AG08395 (cell line): Measurements from ENCODE around the gene TNNI2.

Experiments used
- DNase-seq: peaks from one replicate; pipeline ENCODE4 v3.0.0; 2012; ENCODE audit warnings: mixed read lengths, low spot score

The TNNI2 gene

GRCh38 chr11:1821562-1821961 is 17.2 kb upstream of the TNNI2 start:
- no peak for DNase-seq

DNA sequence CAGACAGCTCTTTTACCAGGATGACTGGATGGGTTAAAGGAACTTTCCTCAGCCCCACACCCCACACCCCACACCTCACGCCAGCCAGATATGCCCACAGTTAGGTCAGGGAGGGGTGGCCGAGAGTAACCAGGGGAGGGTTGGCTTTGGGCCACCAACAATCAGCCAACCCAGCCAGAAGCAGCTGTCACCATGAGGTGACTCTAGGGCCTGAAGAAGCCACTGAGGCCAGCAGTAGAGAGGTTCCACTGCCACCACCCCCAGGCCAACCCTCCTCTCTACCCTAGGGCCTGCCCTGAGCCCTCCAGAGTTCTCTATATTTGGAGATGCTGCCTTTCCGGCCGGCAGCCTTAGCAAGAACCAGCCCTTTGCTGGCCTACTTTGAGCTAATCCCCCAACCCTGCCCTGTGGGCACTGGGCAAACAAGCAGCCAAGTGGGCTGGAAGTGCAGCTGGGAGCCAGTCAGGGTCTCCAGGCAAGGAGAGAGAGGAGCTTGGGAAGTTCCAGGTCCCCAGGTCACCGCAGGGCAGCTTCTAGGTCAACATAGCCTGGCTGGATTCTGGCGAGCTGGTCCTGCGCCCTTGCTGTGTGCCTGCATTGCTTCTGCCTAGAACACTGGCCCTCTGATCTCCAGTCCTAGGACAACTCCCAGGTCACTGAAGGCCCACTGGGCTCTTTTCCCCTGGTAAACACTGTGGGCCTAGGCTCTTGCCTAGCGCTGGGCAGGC is 16.0 kb upstream of the TNNI2 start:
- DNase-seq, result no peak

- no peak for DNase-seq
Measured at GRCh38 chr11:1823376-1824220, 15.2 kb upstream of the TNNI2 start.

DNA sequence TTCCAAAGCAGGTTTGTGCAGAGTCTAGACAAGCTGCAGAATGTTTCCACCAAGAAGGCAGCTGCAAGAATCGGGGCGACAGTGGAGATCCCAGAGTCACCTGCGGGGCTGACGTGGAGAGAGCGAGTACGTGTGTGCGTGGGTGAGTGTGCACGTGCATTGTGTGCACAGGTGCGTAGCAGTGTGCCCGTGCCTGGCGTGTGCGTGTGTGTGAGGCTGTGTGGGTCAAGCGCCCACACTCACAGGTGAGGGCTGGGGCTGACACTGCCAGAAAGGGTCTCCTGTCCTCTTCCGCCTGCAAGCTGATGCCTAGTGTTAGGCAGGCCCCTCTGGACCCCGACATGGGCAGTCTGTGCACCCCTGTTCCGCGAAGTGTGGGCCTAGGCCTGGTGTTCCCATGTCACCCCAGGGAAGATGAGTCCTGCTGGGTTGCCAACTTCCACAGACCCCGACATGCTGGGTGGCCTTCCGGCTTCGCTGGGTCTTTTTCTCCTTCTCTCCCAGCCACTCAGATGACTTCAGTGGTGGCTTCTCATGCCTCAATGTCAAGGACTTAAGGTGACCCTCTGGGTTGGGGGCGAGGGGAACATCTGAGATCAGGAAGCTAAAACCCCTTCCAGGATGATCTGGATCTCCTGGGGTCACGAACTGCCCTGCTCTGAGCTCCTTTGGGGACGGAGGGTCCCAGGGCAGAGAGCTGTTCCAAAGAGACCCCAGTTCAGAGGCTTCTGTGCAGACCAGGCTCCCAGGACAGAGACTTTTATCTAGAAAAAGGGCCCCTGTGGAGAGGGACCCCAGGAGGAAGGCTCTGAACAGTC is 14.4 kb upstream of the TNNI2 start:
- no peak for DNase-seq

- DNase-seq, result no peak
Measured at GRCh38 chr11:1825039-1825740, 13.6 kb upstream of the TNNI2 start.

GRCh38 chr11:1825785-1826451 is 12.9 kb upstream of the TNNI2 start:
- no peak for DNase-seq

GRCh38 chr11:1826552-1827094 is 12.2 kb upstream of the TNNI2 start:
- DNase-seq, result peak; percentile 80

- DNase-seq, result peak; percentile 86
Measured at GRCh38 chr11:1827095-1827813, 11.5 kb upstream of the TNNI2 start.

- DNase-seq, result no peak
Measured at GRCh38 chr11:1827931-1828330, 10.8 kb upstream of the TNNI2 start.

GRCh38 chr11:1828542-1828941 is 10.2 kb upstream of the TNNI2 start:
- no peak for DNase-seq

- DNase-seq, result peak; percentile 88
Measured at GRCh38 chr11:1829039-1829820, 9.6 kb upstream of the TNNI2 start.

DNA sequence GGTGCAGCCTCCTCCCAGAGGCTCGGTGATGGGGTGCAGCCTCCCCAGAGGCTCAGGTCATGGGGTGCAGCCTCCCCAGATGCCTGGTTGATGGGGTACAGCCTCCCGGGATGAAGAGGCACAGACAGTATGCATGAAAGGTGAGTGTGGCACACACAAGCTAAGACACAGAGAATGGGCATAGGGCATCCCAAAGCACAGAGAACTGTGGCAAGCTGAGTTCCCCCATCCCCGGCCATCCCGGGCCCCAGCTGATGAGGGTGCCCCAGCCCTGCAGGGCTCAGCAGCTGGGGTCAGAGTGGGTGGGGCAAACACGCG is 8.8 kb upstream of the TNNI2 start:
- DNase-seq, result no peak

DNA sequence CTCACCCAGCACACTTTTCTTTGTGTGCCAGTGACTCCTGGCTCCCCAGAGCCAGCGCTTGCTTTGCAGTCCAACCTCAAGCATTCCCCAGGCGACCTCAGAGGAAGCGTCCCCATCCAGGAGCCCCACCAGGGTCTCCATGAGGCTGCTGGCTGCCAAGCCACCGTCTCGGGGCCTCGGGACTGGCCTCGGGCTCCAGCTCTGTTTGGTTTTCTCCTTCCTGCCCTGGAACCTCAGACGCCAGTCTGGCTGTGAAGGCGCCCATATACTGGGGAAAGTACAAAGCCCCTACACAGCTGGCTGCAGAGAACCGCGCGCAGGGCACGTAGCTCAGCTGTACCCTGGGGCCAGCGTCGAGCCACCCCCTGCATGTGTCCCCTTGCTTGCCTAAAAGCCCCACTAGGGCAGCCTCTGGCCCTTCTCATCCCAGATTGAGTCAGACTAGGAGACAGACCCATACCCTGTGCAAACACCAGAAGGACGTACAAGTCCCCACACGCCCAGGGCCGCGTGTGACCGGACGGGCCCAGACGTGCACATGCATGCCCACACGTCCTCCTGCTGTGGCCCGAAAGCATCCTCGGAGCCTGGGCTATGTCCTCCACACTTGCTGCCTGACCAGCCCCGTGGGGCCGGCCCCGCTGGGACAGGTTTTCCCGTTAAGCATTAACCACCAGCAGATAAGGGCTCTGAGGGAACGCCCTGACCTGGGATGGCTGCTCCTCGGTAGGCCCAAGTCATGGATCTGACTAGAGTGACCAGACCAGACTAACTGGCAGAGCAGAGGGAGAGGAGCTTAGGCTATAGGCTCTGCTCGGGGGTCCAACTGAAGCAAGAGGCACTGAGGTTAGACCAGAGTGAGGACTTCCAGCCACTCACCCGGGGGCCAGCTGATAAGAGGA is 8.2 kb upstream of the TNNI2 start:
- no peak for DNase-seq

GRCh38 chr11:1831338-1832210 is 7.2 kb upstream of the TNNI2 start:
- no peak for DNase-seq

DNA sequence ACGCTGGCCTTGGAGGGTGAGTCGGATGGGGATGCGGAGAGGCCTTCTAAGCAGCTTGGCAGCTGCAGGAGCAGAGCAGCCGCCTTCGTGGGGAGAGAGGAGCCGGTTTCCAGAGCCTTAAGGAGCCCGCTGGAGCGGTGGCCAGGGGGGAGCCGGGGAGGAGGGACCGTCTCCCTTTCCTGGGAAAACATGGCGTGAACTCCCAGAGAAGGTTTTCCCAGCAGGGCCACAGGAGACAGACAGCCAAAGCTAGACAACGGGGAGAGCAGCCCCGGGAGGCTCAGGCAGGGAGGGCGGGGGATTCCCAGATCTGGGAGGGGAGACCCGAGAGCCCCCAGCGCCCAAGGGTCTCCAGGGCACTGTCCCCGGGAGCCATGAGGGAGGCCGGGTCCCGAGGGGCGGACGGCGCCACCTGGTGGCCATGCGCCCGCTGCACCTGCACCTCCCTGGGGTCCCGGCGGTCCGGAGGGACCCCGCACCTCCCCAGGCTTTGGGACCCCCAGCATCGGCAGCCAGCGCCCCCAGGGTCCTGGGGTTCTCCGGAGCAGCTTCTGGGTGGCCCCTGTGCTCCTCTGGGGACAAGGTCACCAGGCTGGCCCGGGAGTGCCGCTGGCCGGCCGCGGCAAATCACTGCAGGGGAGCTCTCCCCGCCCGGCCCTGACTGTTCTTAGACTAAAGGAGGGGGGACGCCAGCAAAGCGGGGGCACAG is 6.4 kb upstream of the TNNI2 start:
- DNase-seq, result peak; percentile 59

GRCh38 chr11:1832920-1833295 is 5.9 kb upstream of the TNNI2 start:
- DNase-seq, result no peak

- no peak for DNase-seq
Measured at GRCh38 chr11:1834062-1834610, 4.6 kb upstream of the TNNI2 start.
